ENCODE measurements around the gene RAB3C.

Gene RAB3C

GRCh38 chr5:58871648-58872242 is 288.9 kb downstream of the RAB3C start (continued):
- TF ChIP-seq ZFP3 (CRISPR knock-in tag; IDR thresholded peaks at IDR 0.05), result no peak
- no peak for TF ChIP-seq ESRRG (CRISPR knock-in tag; IDR thresholded peaks at IDR 0.05)
- no peak for TF ChIP-seq CREB5 (CRISPR knock-in tag; IDR thresholded peaks at IDR 0.05; ENCODE audit: low read depth)
- no peak for TF ChIP-seq RARB (CRISPR knock-in tag; IDR thresholded peaks at IDR 0.05)
- no peak for TF ChIP-seq GLIS3 (CRISPR knock-in tag; IDR thresholded peaks at IDR 0.05)
- TF ChIP-seq ARNTL (CRISPR knock-in tag; IDR thresholded peaks at IDR 0.05; ENCODE audit: borderline replicate concordance, low read depth), result no peak
- no peak for TF ChIP-seq TCF4 (CRISPR knock-in tag; IDR thresholded peaks at IDR 0.05; ENCODE audit: borderline replicate concordance)
- TF ChIP-seq SNAI2 (CRISPR knock-in tag; IDR thresholded peaks at IDR 0.05), result no peak

- peak; percentile 56 for TF ChIP-seq ISL1 (CRISPR knock-in tag; IDR thresholded peaks at IDR 0.05)
- no peak for TF ChIP-seq PPARA (CRISPR knock-in tag; IDR thresholded peaks at IDR 0.05; ENCODE audit: borderline replicate concordance)
- no peak for TF ChIP-seq POU6F1 (CRISPR knock-in tag; IDR thresholded peaks at IDR 0.05; ENCODE audit: borderline replicate concordance, low read depth)
- TF ChIP-seq ZNF70 (CRISPR knock-in tag; IDR thresholded peaks at IDR 0.05), result no peak
- TF ChIP-seq OSR1 (CRISPR knock-in tag; IDR thresholded peaks at IDR 0.05), result no peak
- no peak for TF ChIP-seq CSRNP3 (CRISPR knock-in tag; IDR thresholded peaks at IDR 0.05)
- TF ChIP-seq ZNF565 (CRISPR knock-in tag; conservative IDR thresholded peaks at IDR 0.05; ENCODE audit: low read depth), result no peak
- TF ChIP-seq ESRRG (CRISPR knock-in tag; IDR thresholded peaks at IDR 0.05), result no peak
- ATAC-seq, result no peak
These were observed 289.9 kb downstream of the RAB3C start for GRCh38 chr5:58872670-58873273.

GRCh38 chr5:58875599-58875998 is 292.7 kb downstream of the RAB3C start:
- TF ChIP-seq ESRRG (CRISPR knock-in tag; IDR thresholded peaks at IDR 0.05) (no peak), SNAI2 (CRISPR knock-in tag; IDR thresholded peaks at IDR 0.05) (no peak), OSR1 (CRISPR knock-in tag; IDR thresholded peaks at IDR 0.05) (no peak), ISL1 (CRISPR knock-in tag; IDR thresholded peaks at IDR 0.05) (no peak), GLIS3 (CRISPR knock-in tag; IDR thresholded peaks at IDR 0.05) (no peak), ZNF8 (CRISPR knock-in tag; IDR thresholded peaks at IDR 0.05) (no peak), RARB (CRISPR knock-in tag; IDR thresholded peaks at IDR 0.05) (no peak), ZFP3 (CRISPR knock-in tag; IDR thresholded peaks at IDR 0.05) (no peak), ARNTL (CRISPR knock-in tag; IDR thresholded peaks at IDR 0.05; ENCODE audit: borderline replicate concordance, low read depth) (no peak), POU6F1 (CRISPR knock-in tag; IDR thresholded peaks at IDR 0.05; ENCODE audit: borderline replicate concordance, low read depth) (no peak), PATZ1 (CRISPR knock-in tag; IDR thresholded peaks at IDR 0.05; ENCODE audit: borderline replicate concordance) (no peak), CREB5 (CRISPR knock-in tag; IDR thresholded peaks at IDR 0.05; ENCODE audit: low read depth) (no peak), ZNF565 (CRISPR knock-in tag; conservative IDR thresholded peaks at IDR 0.05; ENCODE audit: low read depth) (no peak), ZNF70 (CRISPR knock-in tag; IDR thresholded peaks at IDR 0.05) (no peak), TSHZ2 (CRISPR knock-in tag; IDR thresholded peaks at IDR 0.05) (no peak), BACH2 (CRISPR knock-in tag; IDR thresholded peaks at IDR 0.05; ENCODE audit: borderline replicate concordance) (no peak), CSRNP3 (CRISPR knock-in tag; IDR thresholded peaks at IDR 0.05) (no peak), ZC3H10 (CRISPR knock-in tag; IDR thresholded peaks at IDR 0.05) (no peak), PPARA (CRISPR knock-in tag; IDR thresholded peaks at IDR 0.05; ENCODE audit: borderline replicate concordance) (no peak), ZFP30 (CRISPR knock-in tag; IDR thresholded peaks at IDR 0.05) (no peak)
- ATAC-seq, result no peak

Data from SK-N-SH treated with all-trans-retinoic acid at 6 μM for 48 hours (cell line).